ENCODE data around the gene ACSS1.
A peak's percentile ranks its signal among the peaks of the same experiment; 100 is the strongest.

Gene ACSS1

DNA sequence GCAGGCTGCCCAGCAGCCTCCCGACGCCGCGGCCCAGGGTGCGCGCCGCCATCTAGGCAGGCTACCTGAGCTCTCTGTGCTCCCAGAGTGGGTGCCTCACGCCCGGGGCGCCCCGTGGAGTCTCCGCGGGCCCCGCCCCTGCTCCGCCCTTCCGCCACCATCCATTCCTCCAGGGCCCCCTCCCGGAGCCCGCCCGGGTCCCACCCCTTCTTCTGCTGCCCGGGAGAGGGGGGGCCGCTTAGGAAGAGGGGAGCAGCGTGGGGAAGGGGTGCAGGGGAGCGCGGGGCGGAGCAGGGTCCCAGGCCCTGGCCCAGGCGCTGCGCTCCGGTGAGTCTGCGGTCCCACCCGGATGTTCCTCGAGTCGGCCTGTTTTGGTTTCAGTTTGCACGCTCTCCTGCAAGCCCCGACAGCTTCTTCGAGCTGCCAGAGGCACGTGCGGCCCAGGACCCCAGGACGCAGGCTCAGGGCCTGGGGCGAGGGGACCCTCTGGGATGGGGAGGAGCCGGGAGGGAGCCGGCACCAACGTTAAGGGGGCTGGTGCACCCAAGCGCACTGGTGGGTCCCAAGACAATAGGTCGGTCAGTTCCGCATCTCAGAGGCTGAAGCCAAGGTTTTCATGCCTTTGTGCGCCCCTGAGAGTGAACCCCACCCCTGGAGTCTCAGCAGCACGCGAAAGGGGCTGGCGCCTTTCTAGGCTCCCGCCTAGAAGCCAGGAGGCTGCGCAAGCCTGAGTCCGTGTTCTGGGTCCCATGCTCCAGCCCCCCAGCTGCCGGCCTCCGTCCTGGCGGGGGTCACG lies at the start of gene ACSS1:
ACSS1 (minus strand) TSS at position 89 of the 796 bp plus-strand sequence; CDS start at position 52, 37 bp downstream.
- DNase-seq (ENCODE audit: low read depth in 2 of 2), result peak; percentile 25 to 35

DNA sequence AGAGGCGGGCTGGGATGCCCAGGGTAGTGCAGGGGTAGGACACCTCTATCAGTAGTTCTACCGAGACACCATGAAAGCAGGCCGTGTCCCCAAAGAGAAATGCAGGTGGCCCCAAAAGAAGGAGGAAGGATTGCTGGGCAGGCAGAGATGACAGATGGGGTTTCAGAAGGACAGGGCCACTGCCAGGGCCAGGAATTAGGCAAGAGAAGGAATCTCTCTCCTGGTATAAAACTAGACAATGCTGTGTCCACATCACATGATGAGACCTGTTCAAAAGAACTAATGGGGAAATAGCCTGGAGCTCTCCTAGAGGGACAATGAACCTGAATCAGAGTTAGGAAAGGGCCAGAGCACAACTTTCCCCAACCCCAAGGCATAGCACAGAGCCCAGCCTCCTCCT lies 45.6 kb upstream of the ACSS1 start:
- no peak for DNase-seq (ENCODE audit: low read depth in 2 of 2)

DNA sequence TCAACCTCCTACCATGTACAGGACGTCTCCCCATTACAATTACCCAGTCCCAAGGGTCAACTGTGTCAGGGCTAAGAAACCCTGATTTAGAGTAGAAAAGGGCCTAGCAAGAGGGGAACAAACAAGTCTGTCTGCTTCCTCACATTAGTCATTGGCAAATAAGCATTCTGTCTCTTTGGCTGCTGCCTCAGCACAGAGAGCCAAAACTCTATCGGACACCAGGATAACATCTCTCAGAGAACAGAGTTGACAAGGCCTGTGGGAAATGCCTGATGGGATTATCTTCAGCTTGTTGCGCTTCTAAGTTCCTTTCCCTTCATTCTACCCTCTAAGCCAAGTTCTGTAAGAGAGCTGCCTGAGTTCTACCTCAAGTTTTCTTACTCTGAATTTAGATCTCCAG lies 43.0 kb upstream of the ACSS1 start:
- DNase-seq (ENCODE audit: low read depth in 2 of 2), result no peak

DNA sequence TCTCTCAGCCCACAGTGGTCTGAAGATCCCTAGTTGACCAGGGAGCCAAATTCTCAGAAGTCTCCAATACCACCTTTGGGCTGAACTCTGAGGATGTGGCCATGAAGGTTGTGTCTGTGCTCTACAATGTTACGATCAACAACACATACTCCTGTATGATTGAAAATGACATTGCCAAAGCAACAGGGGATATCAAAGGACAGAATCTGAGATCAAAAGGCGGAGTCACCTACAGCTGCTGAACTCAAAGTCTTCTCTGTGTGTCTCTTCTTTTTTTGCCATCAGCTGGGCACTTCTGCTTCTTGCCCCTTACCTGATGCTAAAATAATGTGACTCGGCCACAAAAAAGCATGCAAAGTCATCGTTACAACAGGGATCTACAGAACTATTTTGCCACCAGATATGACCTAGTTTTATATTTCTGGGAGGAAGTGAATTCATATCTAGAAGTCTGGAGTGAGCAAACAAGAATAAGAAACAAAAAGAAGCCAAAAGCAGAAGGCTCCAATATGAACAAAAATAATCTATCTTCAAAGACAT lies 41.7 kb upstream of the ACSS1 start:
- DNase-seq (ENCODE audit: low read depth in 2 of 2), result no peak

DNA sequence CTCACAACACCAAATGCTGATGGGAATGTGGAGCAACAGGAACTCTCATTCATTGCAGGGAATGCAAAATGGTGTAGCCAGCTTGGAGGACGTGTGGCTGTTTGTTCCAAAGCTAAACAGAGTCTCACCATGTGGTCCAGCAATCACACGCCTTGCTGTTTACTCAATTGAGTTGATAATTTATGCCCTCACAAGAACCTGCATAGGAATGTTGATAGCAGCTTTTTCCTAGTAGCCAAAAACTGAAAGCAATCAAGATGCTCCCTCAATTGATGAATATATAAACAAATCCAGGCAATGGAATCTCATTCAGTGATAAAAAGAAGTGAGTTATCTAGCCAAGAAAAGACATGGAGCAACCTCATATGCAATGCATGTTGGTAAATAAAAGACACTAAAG lies 39.6 kb upstream of the ACSS1 start:
- no peak for DNase-seq (ENCODE audit: low read depth in 2 of 2)

DNA sequence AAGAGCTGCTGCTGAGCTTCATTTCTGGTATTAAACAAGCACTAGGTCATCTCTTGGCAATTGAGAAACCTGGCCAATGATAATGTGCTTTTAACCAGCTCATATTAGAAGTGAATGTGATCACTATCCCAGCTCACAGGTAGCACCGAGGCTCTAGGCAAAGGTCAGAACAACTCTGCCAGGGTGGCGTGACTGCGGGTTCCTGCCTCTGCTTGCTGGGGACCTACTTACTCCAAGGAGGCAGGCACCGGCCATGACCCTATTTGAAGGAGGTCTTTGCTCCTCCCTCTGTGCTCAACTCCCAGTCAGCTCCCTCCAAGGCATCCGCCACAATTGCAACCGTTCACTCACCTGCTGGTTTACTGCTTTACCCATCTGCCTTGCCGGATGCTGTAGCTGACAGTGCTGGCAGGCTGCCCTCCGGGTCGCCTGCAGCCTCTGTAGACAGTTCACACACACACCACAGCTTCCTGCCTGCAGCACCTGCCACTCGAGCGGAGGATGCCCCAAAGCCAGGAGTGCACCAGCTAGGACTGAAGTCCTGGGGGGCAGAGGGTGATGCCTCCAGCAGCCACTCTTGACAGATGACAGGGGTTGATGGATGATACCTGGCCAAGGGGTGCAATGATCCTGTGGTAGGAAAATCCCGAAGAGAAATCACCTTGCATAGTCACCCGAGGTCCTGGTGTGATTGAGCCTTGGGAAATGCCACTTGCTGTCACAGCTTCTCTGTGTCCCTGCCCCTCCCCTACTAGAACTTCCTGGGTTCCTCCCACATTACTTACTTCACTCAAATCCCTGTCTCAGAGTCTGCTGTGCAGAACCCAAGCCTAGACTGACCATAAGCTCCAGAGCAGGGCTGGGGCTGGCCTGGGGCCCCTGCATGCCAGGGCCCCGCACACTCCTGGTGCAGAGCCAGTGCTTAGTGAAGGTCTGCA lies 32.8 kb upstream of the ACSS1 start:
- DNase-seq (ENCODE audit: low read depth in 2 of 2), result peak in 1 of 2 donors; percentile 16

DNA sequence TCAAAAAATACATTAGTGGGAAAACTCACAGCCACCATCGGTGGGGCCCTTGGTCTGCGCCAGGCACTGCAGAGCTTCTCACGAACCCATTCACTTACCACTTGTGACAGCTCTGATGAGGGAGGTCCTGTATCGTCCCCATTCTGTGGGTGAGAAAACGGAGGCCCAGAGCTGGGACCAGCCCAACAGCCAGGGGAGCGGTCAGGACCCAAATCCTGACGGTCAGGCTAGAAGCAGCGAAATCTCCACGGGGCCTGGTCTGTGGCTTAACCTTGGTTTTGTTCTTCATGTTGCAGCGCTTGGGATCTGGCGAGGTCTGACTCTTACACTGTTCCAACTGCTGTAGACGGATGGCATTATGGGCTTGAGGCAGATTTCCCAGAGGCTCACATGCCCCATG lies 31.7 kb upstream of the ACSS1 start:
- DNase-seq (ENCODE audit: low read depth in 2 of 2), result no peak

DNA sequence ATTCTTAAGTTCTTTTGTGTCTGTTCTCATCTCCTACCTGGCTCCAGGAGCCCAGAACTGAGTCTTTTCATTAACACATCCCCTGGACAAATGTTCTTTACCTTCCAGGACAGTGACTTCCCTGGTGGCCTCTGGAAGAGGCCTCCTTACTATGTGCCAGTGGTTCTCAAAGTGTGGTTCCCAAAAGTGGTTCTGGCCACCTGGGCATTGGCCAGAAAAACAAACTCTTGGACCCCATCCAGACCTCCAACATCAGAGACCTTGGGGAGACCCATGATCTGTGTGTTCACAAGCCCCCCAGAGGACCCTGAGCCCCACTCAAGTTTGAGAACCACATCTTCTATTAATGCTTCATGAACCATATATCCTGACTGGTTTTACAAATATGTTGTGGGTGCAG lies 31.2 kb upstream of the ACSS1 start:
- no peak for DNase-seq (ENCODE audit: low read depth in 2 of 2)

DNA sequence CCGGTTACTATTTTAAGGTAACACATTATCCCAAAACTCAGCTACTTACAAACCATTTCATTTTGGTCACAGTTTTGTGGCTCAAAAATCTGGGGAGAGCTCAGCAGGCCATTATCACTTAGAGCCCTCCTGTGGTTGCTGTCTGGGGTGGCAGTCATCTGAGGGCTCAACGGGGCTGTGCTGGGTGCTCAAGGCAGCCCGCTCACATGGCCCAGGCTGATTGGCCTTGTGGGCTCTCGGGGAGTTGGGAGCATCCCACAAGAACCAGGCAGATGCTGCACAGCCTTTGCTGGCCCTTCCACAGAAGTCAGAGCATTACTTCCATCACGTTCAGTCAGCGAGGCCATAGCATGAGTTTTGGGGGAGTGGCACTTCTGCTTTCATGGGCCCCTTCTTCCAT lies 30.3 kb upstream of the ACSS1 start:
- no peak for DNase-seq (ENCODE audit: low read depth in 2 of 2)

DNA sequence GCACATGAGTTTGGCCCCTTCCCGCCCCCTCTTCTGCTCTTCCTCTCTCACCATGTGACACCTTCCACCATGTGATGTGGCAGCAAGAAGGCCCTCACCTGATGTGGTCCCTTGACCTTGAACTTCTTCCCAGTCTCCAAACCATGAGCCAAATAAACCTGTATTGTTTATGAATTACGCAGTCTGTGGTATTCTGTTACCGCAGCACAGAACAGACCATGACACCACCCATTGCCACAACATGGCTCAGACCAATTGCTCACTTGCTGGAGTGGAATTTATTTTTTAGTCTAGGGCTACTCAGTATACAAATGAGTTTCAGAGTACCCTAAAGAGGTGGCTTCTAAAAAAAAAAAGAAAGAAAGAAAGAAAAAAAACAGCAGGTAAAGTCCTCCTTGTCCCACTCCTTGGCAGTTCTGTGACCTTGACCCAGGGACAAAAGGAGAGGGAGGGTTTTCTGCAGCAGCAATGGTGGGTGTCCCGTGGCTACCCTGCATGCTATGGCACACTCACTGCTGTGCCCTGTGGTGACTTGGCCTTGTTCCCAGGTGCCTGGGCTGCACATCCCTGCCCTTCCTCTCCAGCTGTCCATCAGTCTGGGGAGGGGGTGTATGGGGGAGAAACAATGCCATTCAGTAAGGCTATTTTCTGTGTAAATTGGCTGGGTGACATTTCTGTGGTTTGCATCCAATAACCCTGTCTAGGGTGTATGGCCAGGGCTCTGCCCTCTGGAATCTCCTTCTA lies 29.4 kb upstream of the ACSS1 start:
- DNase-seq (ENCODE audit: low read depth in 2 of 2), result no peak

DNA sequence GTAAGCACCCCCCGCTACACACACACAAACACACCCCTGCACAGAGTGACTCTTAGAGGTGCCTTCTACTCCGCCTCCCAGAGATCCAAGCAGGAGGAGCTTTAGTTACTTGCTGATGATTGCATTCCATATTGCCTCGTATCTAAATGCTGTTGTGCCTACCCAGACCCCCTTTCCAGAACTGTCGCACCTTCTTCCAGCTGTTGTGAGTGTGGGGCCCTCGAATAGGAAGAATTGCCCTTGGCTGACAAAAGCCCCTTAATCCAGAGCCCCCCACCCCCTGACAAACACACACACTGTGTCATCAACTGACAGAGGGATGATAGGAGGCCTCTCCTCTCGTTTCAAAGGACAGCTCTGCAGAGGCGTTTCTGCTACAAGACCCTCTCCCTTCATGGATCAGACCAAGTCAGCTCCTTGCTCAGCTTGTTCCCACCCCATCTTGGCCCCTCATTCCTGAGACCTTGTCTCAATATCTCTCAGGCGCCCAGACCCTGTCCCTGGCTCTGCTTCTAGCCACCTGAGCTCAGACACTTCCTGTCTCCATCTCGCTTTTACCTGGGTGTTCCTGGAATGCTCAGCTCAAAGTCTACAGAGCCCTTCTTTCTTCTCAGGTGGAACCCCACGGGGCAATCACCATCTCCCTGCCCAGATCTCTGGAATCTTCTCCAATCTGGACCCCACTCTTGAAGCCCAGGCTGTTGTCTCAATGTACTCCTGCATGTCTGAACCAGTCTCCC lies 28.0 kb upstream of the ACSS1 start:
- no peak for DNase-seq (ENCODE audit: low read depth in 2 of 2)

DNA sequence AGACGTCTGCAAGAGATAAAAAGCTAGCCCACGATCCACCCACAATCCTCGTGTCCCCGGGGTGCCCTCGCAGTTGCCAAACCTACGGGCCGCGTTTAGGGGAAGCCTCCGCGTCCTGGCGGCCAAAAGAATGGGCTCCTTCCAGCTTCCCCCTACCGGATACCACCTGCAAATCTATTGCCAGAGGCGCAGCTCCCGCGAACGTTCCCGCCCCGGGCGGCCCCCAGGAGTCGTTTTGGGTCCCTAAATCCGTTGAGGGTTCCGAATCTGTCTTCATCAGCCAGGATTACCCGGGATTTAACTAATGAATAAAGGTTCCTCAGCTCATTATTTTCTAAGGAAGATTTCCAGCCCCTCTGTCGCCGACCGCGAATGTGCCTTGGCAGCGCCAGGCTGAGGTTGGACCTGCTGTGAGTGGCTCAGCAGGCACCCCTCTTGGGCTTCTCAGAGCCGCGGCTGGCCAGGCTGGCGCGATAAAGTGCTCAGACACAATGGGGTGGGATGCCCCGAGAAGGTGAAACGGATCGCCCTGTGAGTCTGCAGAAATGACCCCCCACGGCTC lies 26.8 kb upstream of the ACSS1 start:
- no peak for DNase-seq (ENCODE audit: low read depth in 2 of 2)

DNA sequence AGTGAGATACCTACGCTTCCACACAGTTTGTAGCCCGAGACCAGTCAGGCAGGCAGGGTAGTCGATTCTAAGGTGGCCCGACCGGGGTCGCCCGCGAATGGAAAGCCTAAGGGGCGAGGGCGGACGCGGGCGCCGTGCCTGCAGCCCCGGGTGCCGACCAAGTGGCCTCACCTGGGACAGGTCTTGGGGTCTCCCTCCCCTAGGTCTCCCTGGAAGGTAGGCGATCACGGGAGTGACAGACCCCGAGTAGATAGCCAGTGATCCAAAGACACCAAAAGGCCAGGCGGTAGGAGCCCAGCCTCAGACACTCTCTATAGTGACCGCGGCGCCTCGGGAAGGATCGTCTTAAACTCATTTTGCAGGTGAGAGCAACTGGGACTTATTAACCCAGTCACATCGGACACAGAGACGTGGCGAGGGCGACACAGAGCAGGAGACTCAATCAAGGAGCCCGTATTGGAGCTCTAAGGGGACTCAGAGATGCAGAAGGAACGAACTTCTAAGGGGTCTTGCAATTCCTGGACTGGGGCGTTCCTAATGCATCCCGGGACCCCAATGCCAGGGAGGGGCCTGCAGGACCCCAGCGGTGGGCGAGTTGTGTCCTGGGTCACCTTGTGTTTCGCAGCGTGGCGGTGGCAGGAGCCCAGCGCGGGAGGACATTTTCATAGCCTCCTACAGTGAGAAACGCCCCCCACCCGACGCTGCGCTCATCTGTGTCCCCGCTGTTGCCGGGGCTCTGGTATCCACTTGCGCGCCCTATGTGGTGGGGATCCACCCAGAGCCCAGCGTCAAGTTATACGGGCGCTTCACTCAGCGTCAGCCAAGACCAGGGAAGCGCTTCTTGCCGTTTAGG lies 26.1 kb upstream of the ACSS1 start:
- DNase-seq (ENCODE audit: low read depth in 2 of 2), result no peak

DNA sequence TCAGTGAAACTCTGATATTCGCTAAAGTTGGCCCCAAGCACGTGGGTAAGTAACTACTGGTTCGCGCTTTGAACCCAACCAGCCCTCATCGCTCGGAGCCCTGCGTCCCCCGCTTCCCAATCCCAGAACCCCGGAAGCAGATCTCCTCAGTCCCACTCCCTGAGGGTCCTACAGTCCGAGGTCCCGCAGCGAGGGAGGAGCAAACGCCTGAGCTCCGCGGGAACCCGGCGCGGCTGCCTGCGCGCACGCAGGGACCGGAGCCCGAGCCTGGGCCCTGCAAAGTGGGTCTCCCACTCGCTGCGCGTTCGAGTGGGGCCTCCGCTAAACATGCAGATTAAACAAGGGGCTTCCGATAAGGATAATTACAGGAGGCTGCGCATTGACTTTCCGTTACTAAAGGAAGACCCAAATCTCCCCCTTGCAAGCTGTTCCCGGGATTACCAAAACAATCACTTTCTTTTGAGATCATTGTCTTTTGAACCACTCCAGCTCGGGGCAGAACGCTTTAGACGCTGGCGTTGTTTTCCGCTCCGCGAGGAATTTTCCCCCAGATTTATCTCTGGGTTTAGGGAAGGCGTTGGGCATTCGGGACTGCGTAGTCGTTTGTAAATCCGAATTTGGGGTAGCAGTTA lies 25.3 kb upstream of the ACSS1 start:
- DNase-seq (ENCODE audit: low read depth in 2 of 2), result no peak

DNA sequence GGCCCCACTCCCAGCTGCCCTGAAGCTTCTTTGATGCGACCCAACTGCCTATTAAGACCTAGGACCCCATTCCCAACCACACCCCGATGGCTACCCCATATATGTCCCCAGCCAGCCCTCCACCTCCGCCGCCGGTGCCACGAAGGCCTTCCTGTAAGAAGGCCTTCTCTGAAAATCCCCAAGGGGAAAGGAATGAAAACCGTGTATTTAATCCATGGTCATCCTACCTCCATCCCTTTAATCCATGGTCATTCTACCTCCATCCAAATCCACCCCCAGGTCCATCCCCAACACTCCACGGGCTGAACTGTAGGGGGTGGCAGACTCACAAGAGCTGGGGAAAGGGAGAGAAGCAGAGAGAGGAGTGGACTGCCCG lies 24.5 kb upstream of the ACSS1 start:
- DNase-seq (ENCODE audit: low read depth in 2 of 2), result no peak

DNA sequence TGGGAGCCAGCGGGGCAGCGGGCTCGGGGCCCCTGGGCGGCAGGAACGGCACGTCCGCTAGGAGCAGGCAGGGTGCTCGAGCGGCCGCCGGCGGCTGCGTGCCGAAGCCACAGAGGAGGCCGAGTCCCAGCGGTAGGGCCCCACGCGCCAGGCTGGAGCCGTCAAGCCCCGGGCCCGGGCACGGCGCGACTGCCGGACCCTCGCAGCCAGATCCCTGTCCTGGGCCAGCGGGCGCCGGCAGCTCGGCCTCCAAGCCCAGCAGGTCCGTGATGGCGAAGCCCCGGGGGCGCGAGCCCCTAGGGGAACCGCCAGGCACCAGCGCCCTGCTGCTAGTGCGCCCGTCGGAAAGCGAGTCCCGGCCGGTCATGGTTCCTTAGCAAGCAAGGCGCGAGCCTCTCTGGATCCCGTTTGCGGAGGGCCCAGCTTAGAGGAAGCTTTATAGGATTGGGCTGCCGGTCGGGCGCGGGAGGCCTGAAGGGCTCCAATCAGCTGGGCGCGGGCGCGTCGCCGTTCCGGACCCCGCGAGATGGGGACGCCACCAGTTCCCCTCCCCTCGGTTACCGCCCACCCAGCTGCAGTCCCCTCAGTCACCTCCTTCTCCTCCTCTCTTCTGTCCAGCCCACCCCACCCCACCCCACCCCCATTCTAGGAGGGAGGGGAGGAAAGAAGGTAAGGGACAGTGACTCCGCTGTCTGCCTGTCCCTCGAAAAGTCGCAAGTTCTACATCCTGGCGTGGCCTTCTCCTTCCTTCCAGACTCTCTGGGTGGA lies 24.0 kb upstream of the ACSS1 start, which contains the start of gene VSX1:
VSX1 (minus strand) TSS at position 412 of the 768 bp plus-strand sequence; CDS start at position 367, 45 bp downstream.
- DNase-seq (ENCODE audit: low read depth in 2 of 2), result no peak

DNA sequence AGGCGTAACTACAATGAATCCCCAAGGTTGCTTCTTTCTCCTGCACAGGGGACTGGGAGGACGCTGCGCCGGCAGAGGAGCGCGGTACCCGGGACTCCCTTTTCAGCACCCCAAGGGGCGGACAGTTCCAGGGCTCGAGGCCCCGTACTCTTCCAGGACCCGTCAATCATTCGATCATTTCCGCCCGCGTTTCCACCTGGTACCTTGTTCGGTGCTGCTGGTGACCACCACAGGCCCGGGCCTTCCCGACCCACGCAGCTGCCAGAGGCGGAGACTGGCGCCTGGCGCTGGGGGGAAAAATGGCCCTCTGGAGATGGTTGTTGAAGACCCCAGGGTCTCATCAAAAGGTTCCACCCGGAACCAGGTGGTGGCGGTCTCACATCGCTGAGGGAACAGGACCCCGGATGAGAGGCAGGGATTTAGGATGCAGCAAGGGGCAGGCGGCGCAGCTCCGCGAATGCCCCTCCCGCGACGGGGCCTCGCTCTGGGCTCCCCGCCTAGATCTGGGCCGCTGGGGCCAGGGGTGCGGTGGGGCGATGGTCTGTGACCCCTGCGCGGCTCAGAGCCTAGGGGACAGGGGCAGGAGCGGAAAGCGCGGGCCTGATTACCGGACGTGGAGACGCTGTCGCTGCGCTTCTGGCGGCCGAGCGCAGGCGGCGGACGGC lies 23.3 kb upstream of the ACSS1 start:
- DNase-seq (ENCODE audit: low read depth in 2 of 2), result no peak

DNA sequence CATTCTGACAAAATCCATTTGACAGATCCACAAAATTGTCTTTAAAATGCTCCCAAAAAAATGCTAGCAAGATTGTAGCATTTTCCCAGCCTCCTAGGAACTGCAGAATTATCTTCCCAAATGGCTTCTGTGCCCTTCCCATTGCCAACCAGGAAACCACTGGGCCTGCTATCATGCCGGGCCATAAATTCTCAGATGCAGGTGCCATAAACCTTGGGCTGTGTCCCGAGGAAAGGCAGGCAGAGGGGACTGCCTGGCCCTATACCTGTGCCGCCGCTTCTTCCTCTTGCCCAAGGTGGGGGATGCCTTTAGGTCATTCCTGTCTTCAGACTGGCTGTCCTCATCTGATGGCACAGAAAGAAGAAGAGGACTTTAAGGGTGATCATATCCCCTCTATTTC lies 21.2 kb upstream of the ACSS1 start:
- no peak for DNase-seq (ENCODE audit: low read depth in 2 of 2)
